Measurements from ENCODE around the gene DCLK3.

The DCLK3 gene

DNA sequence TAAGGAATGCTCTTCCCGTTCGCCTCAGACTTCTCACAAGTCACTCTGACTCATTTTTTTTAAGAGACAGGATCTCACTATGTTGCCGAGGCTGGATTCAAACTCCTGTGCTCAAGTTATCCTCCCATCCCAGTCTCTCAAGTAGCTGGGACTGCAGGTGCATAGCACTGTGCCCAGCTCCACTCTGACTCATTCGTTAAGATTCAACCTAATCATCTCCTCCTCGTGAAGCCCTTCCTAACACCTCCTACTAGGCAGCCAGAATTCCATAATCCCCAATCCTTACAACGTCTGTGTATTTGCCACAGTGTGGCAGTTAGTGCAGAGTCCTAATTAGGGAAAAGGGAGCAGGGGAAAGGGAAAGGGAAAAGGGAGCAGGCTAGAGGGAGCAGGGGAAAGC lies 26.4 kb upstream of the DCLK3 start:
- Histone ChIP-seq H3K4me1 (ENCODE audit: insufficient read depth, low read length) (no peaks in the 10 kb centered on the region), H3K27me3 (ENCODE audit: insufficient read depth, low read length) (no peaks in the 10 kb centered on the region), H3K4me3 (ENCODE audit: low read length) (no peak overlapping the region), H3K27ac (ENCODE audit: low read length) (no peak overlapping the region), H3K36me3 (ENCODE audit: insufficient read depth, low read depth, low read length) (no peaks in the 10 kb centered on the region), H3K9me3 (ENCODE audit: insufficient read depth, low read depth, low read length) (no peaks in the 10 kb centered on the region), H3K9ac (ENCODE audit: low read depth, low read length) (no peak overlapping the region)

DNA sequence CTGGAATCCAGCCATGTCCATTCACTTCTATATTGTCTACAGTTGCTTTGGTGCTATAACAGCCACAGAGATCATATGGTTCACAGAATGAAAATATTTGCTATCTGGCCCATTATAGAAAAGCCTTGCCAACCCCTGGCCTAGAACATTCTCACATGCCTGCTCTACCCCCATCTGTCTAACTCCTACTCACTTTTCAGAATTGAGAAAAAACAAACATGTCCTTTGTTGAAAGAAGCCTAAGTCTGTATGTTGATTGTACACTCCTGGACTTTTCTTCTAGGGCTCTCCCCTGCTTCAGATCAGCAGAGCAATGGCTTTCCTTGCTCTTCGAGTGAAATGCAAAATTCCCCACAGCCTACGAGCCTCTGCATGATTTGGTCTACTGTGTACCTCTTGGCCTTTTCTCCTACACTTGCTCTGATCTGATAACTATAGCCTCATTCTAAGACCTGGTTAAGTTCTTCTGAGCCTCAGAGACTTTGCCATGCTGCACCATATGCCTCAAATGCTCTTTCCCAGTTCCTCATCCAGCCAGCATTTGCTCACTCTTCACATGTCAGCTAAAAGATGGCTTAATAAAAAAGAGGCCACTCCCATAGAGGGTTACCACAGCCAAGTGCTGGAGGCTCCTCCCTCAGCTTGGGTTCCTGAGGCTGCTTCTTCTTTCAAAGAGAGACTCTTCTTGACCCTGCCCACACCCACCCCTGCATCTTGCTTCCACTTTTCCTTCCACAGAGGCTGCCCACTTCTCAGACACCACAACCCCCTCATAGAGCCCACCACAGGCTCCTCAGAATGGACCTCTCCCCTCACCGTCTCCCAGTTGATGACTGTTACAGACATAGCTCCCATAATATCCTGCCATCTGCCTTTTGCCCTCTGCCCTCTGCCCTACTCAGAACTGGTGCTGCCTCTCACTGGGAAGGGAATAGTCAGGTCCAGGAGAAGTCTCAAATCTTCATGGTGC lies 22.9 kb upstream of the DCLK3 start:
- no peak overlapping the region for H3K4me3 ChIP-seq (ENCODE audit: low read length)

DNA sequence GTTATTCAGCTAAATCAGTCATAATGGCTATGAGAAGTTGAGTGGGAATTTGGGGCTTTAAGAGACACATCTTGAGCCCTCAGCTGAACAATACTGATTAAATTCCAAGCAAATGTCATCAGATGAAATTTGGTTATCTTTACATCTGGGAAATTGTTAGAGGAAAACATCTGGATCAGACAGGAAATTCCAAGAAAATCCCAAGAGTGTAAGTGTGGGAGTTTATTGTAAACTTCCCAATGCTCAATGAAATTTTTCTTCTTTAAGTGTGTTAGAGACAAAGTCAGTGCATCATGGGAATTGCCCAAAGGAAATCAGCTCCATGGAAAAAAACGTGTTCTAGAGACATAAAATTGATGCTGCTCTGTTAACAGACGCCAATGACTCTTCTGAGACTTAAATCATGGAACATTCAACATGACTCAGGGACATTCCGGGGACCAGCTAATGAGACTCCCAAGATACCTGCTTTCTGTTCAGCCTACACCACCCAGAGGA lies 19.8 kb upstream of the DCLK3 start:
- Histone ChIP-seq H3K4me1 (ENCODE audit: insufficient read depth, low read length) (no peaks in the 10 kb centered on the region), H3K9ac (ENCODE audit: low read depth, low read length) (no peak overlapping the region), H3K36me3 (ENCODE audit: insufficient read depth, low read depth, low read length) (no peaks in the 10 kb centered on the region), H3K4me3 (ENCODE audit: low read length) (no peak overlapping the region), H3K9me3 (ENCODE audit: insufficient read depth, low read depth, low read length) (no peaks in the 10 kb centered on the region), H3K27ac (ENCODE audit: low read length) (no peak overlapping the region), H3K27me3 (ENCODE audit: insufficient read depth, low read length) (no peaks in the 10 kb centered on the region)

More for the DNA sequence above, 22.9 kb upstream of the DCLK3 start:
- H3K36me3 ChIP-seq (ENCODE audit: insufficient read depth, low read depth, low read length): no peaks in the 10 kb centered on the region
- no peaks in the 10 kb centered on the region for H3K4me1 ChIP-seq (ENCODE audit: insufficient read depth, low read length)
- no peak overlapping the region for H3K27ac ChIP-seq (ENCODE audit: low read length)
- no peaks in the 10 kb centered on the region for H3K27me3 ChIP-seq (ENCODE audit: insufficient read depth, low read length)
- H3K9me3 ChIP-seq (ENCODE audit: insufficient read depth, low read depth, low read length): no peaks in the 10 kb centered on the region
- H3K9ac ChIP-seq (ENCODE audit: low read depth, low read length): no peak overlapping the region

DNA sequence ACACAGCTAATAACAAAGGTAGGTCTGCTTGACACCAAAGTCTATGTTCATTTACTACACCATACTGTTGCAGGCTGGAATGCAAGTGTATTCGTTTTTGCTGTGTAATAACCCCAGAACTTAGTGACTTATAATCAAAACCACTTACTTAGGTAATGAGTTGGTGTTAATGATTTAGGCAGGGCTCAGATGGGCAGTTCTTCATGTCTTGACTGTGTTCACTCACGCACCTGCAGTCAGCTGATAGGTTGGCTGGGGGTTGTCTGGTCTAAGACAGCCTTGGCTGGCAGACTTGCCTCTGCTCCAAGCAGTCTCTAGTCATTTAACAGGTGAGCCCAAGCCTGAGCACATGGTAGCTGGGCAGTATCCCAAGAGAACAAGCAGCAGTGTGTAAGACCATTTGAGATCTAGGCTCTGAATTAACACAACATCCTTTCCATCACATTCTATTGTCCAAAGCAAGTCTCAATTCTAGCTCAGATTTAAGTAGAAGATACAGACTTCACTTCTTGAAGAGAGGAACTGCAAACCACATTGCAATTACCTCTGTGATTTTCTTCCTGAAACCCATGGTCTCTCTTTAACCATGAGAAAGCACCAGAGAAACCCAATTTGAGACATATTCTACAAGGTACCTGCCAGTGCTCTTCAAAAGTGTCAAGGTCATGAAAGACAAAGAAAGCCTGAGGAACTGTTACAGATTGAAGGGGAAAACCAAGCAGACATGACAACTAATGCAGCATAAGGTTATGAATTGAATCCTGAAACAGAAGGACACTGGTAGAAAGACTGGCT lies 13.3 kb upstream of the DCLK3 start:
- no peaks in the 10 kb centered on the region for H3K36me3 ChIP-seq (ENCODE audit: insufficient read depth, low read depth, low read length)
- peaks cover 3% of the 10 kb centered on the region; the same call in 1 of the 2 replicates for H3K4me1 ChIP-seq (ENCODE audit: insufficient read depth, low read length)
- H3K27ac ChIP-seq (ENCODE audit: low read length): no peak overlapping the region
- no peak overlapping the region for H3K4me3 ChIP-seq (ENCODE audit: low read length)
- no peak overlapping the region for H3K9ac ChIP-seq (ENCODE audit: low read depth, low read length)
- no peaks in the 10 kb centered on the region for H3K27me3 ChIP-seq (ENCODE audit: insufficient read depth, low read length)
- no peaks in the 10 kb centered on the region for H3K9me3 ChIP-seq (ENCODE audit: insufficient read depth, low read depth, low read length)

DNA sequence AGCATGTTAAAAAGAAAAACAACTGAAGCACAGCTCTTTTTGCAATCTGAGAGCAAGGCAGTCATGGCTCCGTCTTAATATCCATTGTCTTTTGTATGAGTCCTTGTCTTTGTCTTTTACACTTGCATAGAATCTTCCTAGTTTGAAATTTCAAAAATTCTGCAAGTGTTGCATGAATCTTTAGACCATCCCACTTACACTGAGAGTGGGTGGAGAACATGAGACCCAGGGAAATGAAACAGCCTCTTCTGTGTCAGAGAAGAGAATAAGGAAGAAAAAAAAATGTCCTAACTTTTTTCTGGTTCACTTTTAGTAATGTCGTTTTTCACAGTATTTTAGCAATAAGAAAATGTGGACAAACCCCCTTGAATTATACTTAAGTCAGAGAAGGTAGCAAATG lies 12.1 kb upstream of the DCLK3 start:
- Histone ChIP-seq H3K27ac (ENCODE audit: low read length) (no peak overlapping the region), H3K9me3 (ENCODE audit: insufficient read depth, low read depth, low read length) (no peaks in the 10 kb centered on the region), H3K36me3 (ENCODE audit: insufficient read depth, low read depth, low read length) (no peaks in the 10 kb centered on the region), H3K27me3 (ENCODE audit: insufficient read depth, low read length) (no peaks in the 10 kb centered on the region), H3K4me1 (ENCODE audit: insufficient read depth, low read length) (peaks cover 3% of the 10 kb centered on the region; the same call in 1 of the 2 replicates), H3K4me3 (ENCODE audit: low read length) (no peak overlapping the region), H3K9ac (ENCODE audit: low read depth, low read length) (no peak overlapping the region)

DNA sequence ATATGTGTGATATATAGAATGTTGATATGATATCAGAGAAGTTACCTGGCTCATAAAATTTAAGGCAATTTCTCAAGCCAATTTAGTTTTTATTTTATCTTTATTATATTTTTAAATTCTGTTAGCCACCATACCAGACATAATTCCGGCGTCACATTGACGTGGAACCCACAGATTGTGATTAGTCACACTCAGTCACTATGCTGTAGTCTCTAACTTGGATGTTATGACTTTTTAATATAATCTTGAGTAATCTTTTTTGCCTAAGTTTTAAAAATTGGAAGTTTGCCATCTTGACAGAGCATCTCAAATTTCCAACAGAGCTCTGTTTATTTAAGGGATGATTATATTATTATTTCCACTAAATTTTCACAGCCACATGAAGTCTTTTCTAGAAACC lies 9.7 kb upstream of the DCLK3 start:
- Histone ChIP-seq H3K4me3 (ENCODE audit: low read length) (no peak overlapping the region), H3K4me1 (ENCODE audit: insufficient read depth, low read length) (peaks cover 12% of the 10 kb centered on the region; the same call in 1 of the 2 replicates), H3K27me3 (ENCODE audit: insufficient read depth, low read length) (no peaks in the 10 kb centered on the region; the same call in 1 of the 2 replicates), H3K9me3 (ENCODE audit: insufficient read depth, low read depth, low read length) (no peaks in the 10 kb centered on the region), H3K27ac (ENCODE audit: low read length) (no peak overlapping the region), H3K9ac (ENCODE audit: low read depth, low read length) (no peak overlapping the region), H3K36me3 (ENCODE audit: insufficient read depth, low read depth, low read length) (no peaks in the 10 kb centered on the region)

DNA sequence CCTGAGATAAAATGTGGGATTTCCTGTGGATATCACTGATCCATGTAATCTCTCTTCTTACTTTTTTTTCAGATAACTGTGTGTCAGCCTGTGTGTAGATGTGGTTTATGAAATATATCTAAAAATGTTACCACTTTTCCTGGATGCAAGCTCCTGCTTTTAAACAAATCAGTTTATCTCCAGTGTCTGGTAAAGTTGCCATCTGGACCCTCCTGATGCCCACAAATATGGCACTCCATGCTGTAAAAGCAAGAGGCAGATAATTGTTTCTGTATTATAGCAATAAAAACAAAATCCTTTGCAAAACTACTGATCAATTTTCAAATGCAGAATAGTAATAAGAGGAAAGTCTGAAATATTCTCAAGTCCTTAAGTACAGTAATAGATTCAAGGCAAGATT lies 7.6 kb upstream of the DCLK3 start:
- Histone ChIP-seq H3K36me3 (ENCODE audit: insufficient read depth, low read depth, low read length) (no peaks in the 10 kb centered on the region), H3K27me3 (ENCODE audit: insufficient read depth, low read length) (peaks cover 12% of the 10 kb centered on the region), H3K4me1 (ENCODE audit: insufficient read depth, low read length) (peaks cover 12% of the 10 kb centered on the region; the same call in 1 of the 2 replicates), H3K9ac (ENCODE audit: low read depth, low read length) (no peak overlapping the region), H3K27ac (ENCODE audit: low read length) (no peak overlapping the region), H3K9me3 (ENCODE audit: insufficient read depth, low read depth, low read length) (no peaks in the 10 kb centered on the region), H3K4me3 (ENCODE audit: low read length) (no peak overlapping the region)

DNA sequence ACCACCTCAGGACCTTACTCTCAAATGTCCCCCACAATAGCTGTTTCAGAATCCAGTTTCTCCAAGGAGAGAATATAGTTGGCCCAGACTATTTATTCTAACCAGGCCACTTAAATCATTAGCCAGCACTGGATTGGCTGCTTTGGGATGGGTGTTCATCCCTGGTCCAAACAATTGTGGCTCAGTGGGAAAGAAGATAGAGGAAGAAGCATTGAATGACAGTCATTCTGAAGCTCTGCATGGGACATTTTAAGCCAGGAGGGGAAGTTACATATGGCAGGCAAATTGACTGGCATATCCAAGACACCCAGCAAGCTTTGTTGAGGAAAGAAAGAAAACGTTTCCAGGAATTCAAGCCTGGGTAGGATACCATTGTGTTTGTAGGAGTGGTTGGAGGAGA lies 5.6 kb upstream of the DCLK3 start:
- no peaks in the 10 kb centered on the region for H3K9me3 ChIP-seq (ENCODE audit: insufficient read depth, low read depth, low read length)
- peaks cover 9% of the 10 kb centered on the region; the same call in 1 of the 2 replicates for H3K4me1 ChIP-seq (ENCODE audit: insufficient read depth, low read length)
- no peak overlapping the region for H3K27ac ChIP-seq (ENCODE audit: low read length)
- H3K36me3 ChIP-seq (ENCODE audit: insufficient read depth, low read depth, low read length): no peaks in the 10 kb centered on the region
- H3K4me3 ChIP-seq (ENCODE audit: low read length): 0 out of 2 replicates have a peak overlapping the region, but pooled peaks have one; percentile 16
- H3K27me3 ChIP-seq (ENCODE audit: insufficient read depth, low read length): peaks cover 32% of the 10 kb centered on the region
- no peak overlapping the region for H3K9ac ChIP-seq (ENCODE audit: low read depth, low read length)

DNA sequence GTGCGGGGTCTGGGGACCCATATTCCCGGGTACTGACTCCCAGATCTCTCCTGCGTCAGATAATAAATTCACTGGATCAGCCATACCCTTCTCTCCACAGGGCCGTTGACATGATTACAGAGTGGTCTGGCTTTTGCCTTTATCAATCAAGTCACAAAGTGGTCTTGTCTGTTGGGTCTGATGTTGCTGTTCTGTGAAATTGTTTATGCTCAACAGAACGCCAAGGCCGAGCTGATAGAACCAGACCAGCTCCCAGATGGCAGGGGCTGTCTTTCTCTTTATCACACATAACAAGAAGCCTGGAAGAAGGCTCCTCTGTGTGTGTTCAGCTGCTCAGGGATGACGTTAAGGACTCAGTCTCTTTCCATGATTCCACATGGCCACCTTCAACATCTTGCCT lies 751 bp upstream of the DCLK3 start:
- Histone ChIP-seq H3K4me1 (ENCODE audit: insufficient read depth, low read length) (peaks cover 15% of the 10 kb centered on the region), H3K27ac (ENCODE audit: low read length) (no peak overlapping the region), H3K36me3 (ENCODE audit: insufficient read depth, low read depth, low read length) (no peaks in the 10 kb centered on the region), H3K9ac (ENCODE audit: low read depth, low read length) (no peak overlapping the region), H3K4me3 (ENCODE audit: low read length) (no peak overlapping the region), H3K9me3 (ENCODE audit: insufficient read depth, low read depth, low read length) (no peaks in the 10 kb centered on the region), H3K27me3 (ENCODE audit: insufficient read depth, low read length) (peaks cover 64% of the 10 kb centered on the region)

DNA sequence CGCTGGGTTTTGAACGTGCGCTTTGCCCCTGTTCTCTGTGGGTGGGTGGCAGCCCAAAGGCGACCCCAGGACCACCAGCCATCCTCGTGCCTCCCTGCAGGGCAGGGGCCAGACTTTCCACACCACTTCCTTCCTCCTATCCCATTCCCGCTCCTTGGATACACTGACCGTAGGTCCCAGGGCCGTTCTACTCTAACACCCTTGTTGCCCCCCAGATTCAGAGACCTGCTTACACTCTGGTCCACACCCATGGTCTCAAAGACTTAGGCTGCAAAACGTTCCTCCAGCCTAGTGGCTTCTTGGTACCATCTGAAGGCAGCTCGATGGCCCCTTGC lies 318 bp upstream of the DCLK3 start:
- Histone ChIP-seq H3K9ac (ENCODE audit: low read depth, low read length) (0 out of 2 replicates have a peak overlapping the region, but pooled peaks have one; percentile 44), H3K27ac (ENCODE audit: low read length) (no peak overlapping the region), H3K4me1 (ENCODE audit: insufficient read depth, low read length) (peaks cover 11% of the 10 kb centered on the region), H3K9me3 (ENCODE audit: insufficient read depth, low read depth, low read length) (no peaks in the 10 kb centered on the region), H3K27me3 (ENCODE audit: insufficient read depth, low read length) (peaks cover 64% of the 10 kb centered on the region), H3K4me3 (ENCODE audit: low read length) (peak overlapping the region; percentile 62; the same call in 1 of the 2 replicates), H3K36me3 (ENCODE audit: insufficient read depth, low read depth, low read length) (no peaks in the 10 kb centered on the region)

DNA sequence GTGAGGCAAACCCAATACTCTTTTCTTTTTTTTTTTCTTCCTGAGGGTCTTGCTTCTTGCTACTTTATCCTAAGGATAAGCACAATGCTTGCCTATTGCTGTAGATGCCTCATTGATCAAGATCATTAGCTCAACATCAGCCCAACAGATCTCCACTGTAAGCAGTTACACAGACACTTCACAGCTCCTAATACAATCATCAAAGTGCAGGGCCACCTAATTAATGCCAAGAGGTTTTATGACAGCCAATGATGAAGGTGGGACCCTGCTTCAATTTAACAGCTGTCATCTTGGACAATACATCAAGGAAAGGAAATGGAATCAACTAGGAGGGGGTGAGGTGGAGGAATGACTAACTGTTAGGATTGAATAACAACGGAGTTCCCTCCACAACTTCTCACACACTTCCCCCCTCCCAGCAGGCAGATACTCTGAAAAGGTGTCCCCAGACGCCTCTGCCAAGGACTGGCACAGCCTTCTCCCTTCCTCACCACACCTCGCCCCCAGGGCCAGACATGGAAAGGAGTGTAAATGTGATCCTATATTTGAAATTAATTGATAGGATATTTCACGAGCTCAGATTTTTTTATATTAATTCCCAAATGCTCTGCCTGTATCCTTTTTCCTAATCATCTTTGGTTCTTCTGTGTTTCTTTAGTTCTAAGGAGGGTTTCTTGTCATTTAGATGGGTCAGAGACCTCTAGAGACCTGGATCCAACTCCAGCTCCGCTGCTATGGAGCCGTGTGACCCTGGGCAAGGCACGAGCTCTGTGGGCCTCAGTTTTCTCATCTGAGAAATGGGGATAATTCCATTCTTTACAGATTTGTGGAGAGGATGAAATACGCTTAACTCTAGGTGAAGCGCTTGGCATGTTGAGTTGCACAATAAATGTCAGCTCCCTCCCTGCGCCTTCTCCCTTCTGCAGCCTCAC lies 1.2 kb downstream of the DCLK3 start:
- Histone ChIP-seq H3K4me1 (ENCODE audit: insufficient read depth, low read length) (peaks cover 7% of the 10 kb centered on the region), H3K27ac (ENCODE audit: low read length) (no peak overlapping the region), H3K36me3 (ENCODE audit: insufficient read depth, low read depth, low read length) (no peaks in the 10 kb centered on the region), H3K27me3 (ENCODE audit: insufficient read depth, low read length) (peaks cover 64% of the 10 kb centered on the region), H3K4me3 (ENCODE audit: low read length) (peak overlapping the region; percentile 75), H3K9me3 (ENCODE audit: insufficient read depth, low read depth, low read length) (no peaks in the 10 kb centered on the region), H3K9ac (ENCODE audit: low read depth, low read length) (no peak overlapping the region)

Measured in iPS-20b (cell line).